Psoas muscle (tissue), 8 donors: ENCODE data around the gene QKI. TPM values are rescaled to one million over a fixed set of nuclear protein-coding genes. Genes with fewer than 3 reads are reported as not detected.

Experiments used
- ATAC-seq, 4 donors: fragments of 200-7000 bp; cut with Tn5 transposase; one replicate each; pipeline ENCODE4 v1.9.1; 2020; ENCODE audit warnings: moderate library complexity in 3 of 4, mild to moderate bottlenecking in 2 of 4
- DNase-seq, 2 donors: peaks; one replicate each; pipeline ENCODE4 v3.0.0-alpha.2; 2020
- H3K27ac ChIP-seq: fragments of 200-600 bp; one replicate; pipeline ENCODE4 v1.8.0; 2022
- H3K27me3 ChIP-seq, 3 donors: fragments of 200-600 bp in 1 of 3; one replicate each; pipeline versions ENCODE4 v1.6.1 to v1.8.0; 2013 to 2022; ENCODE audit warnings: low read length in 2 of 3, mild to moderate bottlenecking in 2 of 3, moderate library complexity in 1 of 3; ENCODE audit not compliant: insufficient read depth in 3 of 3
- H3K36me3 ChIP-seq, 2 donors: fragments of 200-600 bp in 1 of 2; one replicate each; pipeline versions ENCODE4 v1.6.1 to v1.8.0; 2013 to 2022; ENCODE audit warnings: low read depth in 1 of 2, mild to moderate bottlenecking in 1 of 2, moderate library complexity in 1 of 2; ENCODE audit not compliant: insufficient read depth in 1 of 2
- H3K4me1 ChIP-seq: fragments of 200-600 bp; one replicate; pipeline ENCODE4 v1.8.0; 2022
- H3K4me3 ChIP-seq: fragments of 200-600 bp; one replicate; pipeline ENCODE4 v1.8.0; 2022; ENCODE audit warnings: mild to moderate bottlenecking
- H3K9me3 ChIP-seq: fragments of 200-600 bp; one replicate; pipeline ENCODE4 v1.8.0; 2022
- WGBS, 3 donors: extraction: QIAGEN DNeasy Blood & Tissue Kit; methylation state at CpG; one replicate each; pipeline versions ENCODE4 v1.1.6 to v1.1.7; 2013; 5-methylcytosine and 5-hydroxymethylcytosine counted together
- intact Hi-C, 2 donors: fragments of 100-400 bp; cut with DNase I; formaldehyde crosslinking; loops; one replicate each; pipeline versions ENCODE4 v1.11.0 to v1.14.2; 2022
- polyA plus RNA-seq, 3 donors: library from polyadenylated mRNA; stranded (reverse); fragments of 200-250 nt; gene quantifications; one replicate each; pipeline ENCODE4 v1.2.3, GENCODE V29; 2013
- total RNA-seq, 4 donors: library from RNA; stranded (reverse); fragmentation: NEBNext Ultra II Directional in 2 of 4; extraction: Animal tissue kit (Norgen Biotek cat#: 25700) in 2 of 4; gene quantifications; one replicate each; pipeline versions ENCODE4 v1.2.1 to v1.2.4, GENCODE V29; 2021 to 2023
- TF ChIP-seq, protein P1 (sequence below): fragments of 200-600 bp; IDR thresholded peaks from one replicate; pipeline ENCODE4 v1.8.0; 2022; ENCODE audit warnings: antibody characterized with exemption
- donor health status: healthy with polysubstance abuse.
- donor health status: DM: no; HTN: no; CAD: no; lungs with moderate emphysema.
- donor health status: Bipolar disorder and iron deficiency.
- donor health status: healthy.
- donor health status: DM: yes; HTN: yes; CAD: no.
- donor health status: DM: no; HTN: no; CAD: no.
- donor health status: DM: no; HTN: no; CAD: no.
- donor health status: DM: yes; HTN: yes; CAD: no.

Gene QKI
- total and polyA plus RNA-seq, 7 donors, result 62.0 to 421 (median 275) TPM

DNA sequence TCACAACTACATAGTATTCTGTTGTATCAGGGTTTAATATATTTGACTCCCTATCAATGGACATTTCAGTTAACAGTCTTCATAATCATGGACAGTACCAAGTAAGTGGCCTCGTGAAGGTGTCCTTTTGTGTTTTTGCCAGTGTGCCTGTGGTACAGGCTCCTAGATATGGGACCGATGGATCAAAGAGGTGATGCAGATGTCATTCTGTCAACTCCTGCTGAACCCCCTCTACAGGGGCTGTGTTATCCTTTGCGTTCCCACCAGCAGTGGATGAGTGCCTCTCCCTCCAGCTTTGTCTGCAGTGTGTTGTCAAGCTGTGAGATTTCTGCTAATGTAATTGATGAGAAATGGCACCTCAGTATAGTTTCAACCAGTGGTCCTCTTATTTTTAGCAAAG lies 210.7 kb downstream of the QKI start:
- ATAC-seq, result no peak
- Histone ChIP-seq H3K27ac (no peak overlapping the region), H3K27me3 (no peaks in the 10 kb centered on the region), H3K4me3 (no peak overlapping the region), H3K4me1 (no peaks in the 10 kb centered on the region), H3K36me3 (no peaks in the 10 kb centered on the region), H3K9me3 (no peaks in the 10 kb centered on the region)
- TF ChIP-seq, protein P1, sequence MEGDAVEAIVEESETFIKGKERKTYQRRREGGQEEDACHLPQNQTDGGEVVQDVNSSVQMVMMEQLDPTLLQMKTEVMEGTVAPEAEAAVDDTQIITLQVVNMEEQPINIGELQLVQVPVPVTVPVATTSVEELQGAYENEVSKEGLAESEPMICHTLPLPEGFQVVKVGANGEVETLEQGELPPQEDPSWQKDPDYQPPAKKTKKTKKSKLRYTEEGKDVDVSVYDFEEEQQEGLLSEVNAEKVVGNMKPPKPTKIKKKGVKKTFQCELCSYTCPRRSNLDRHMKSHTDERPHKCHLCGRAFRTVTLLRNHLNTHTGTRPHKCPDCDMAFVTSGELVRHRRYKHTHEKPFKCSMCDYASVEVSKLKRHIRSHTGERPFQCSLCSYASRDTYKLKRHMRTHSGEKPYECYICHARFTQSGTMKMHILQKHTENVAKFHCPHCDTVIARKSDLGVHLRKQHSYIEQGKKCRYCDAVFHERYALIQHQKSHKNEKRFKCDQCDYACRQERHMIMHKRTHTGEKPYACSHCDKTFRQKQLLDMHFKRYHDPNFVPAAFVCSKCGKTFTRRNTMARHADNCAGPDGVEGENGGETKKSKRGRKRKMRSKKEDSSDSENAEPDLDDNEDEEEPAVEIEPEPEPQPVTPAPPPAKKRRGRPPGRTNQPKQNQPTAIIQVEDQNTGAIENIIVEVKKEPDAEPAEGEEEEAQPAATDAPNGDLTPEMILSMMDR, result no peak
- no peak for DNase-seq
- intact Hi-C loops, result no loop called here
- 93 to 95% (median 93%) methylated on average over 3 of the region's 3 CpGs for WGBS, 3 donors

DNA sequence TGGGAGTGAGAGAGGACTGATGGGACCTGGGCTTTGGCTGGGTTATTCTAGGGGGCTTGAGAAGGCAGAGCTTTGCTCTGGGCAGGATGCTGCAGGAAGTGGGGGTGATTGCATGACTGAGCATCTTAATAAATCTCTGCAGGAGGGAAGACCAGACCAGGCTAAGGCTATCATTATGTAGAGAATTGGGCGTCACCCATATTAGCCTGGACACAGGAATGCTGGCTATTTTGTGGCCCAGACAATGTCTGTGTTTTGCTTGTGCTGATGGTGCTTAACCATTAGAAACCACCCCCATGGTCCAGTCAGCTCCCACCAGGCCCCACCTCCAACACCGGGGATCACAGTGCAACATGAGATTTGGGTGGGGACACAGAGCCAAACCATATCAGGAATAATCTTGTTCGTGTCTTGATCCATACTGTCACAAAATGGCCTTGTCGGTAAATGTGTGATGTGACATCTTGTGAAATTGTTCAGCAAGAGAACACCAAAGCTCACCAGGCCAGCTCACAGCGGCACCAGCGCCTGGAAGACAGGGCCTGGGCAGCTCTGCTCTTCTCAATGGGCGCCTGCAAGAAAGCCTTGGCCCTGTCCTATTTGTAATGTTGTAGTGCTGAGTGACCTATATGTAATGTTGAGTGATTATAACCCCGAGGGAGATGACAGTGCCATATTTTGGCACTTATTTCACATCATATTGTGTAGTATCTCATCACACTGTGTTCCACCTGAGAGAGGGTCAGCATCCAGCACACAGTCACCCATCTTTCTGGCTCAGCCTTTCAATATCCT lies 211.8 kb downstream of the QKI start:
- no peak overlapping the region for H3K27ac ChIP-seq
- 93 to 95% (median 94%) methylated on average over 8 of the region's 8 CpGs for WGBS, 3 donors
- no peak for ATAC-seq
- peaks cover 0 to 5% (median 2%) of the 10 kb centered on the region in 3 donors for H3K27me3 ChIP-seq
- no peak for DNase-seq
- H3K36me3 ChIP-seq, result no peaks in the 10 kb centered on the region
- no peaks in the 10 kb centered on the region for H3K9me3 ChIP-seq
- intact Hi-C loops, result no loop called here
- TF ChIP-seq, protein P1, result no peak
- H3K4me1 ChIP-seq, result no peaks in the 10 kb centered on the region
- H3K4me3 ChIP-seq, result no peak overlapping the region

DNA sequence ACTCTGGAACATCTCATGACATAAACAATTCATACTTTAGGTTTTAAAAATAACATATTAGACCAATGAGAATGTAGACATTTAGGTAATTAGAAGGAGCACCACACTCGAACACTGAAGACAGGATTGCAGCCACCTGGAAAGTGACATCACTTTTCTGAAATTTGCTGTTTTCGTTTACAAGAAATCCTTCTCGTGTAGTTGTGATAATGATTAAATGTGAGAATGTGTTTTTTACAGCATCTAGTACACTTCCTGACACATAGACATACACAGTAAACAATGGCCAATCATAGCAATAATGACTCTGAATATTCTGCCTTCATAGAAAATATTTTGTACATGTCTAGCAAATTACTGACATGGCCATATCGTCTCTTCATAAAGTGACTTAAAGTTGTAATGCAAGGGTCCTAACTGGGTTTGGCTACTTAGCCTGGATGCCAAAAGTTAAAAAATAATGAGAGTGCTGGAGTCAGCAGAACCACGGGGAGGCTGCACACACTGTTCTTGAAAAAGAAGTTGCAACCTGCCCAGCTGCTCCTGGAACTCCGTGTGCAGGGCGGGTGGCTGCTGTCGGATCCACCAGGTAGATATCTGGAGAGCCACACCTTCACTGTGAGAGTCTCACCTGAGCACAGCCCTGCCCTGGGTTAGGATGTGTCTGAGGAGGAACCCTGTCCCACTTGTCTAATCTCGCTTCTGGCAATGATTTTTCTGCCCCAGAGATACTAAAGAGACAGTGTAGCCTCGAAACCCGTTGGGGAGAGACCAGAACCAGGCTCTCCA lies 212.9 kb downstream of the QKI start:
- no peaks in the 10 kb centered on the region for H3K9me3 ChIP-seq
- TF ChIP-seq, protein P1, result no peak
- no peaks in the 10 kb centered on the region for H3K36me3 ChIP-seq
- WGBS, 3 donors, result 70 to 78% (median 72%) methylated on average over 11 of the region's 11 CpGs
- intact Hi-C loops, result no loop called here
- no peaks in the 10 kb centered on the region for H3K4me1 ChIP-seq
- H3K27ac ChIP-seq, result no peak overlapping the region
- ATAC-seq (no peak), DNase-seq (no peak)
- peaks cover 0 to 5% (median 2%) of the 10 kb centered on the region in 3 donors for H3K27me3 ChIP-seq
- H3K4me3 ChIP-seq, result no peak overlapping the region
